Adrenal gland (tissue), 12 donors: ENCODE results near the gene TMEM258. TPM values are rescaled to one million over a fixed set of nuclear protein-coding genes. Genes with fewer than 3 reads are reported as not detected.

ENCODE experiments used
- DNase-seq, 7 donors: peaks; one replicate each; pipeline ENCODE4 v3.0.0-alpha.2; 2019 to 2020
- H3K27ac ChIP-seq, 5 donors: fragments of 200-600 bp; sonication (generic) in 4 of 5; 1 replicate in 3 of 5; 2 replicates in 2 of 5; pipeline versions ENCODE4 v1.5.1 to v1.8.0; 2016 to 2020; ENCODE audit warnings: mild to moderate bottlenecking in 1 of 5
- H3K27me3 ChIP-seq: fragments of 200-600 bp; 2 replicates; pipeline ENCODE4 v1.8.0; 2021
- H3K36me3 ChIP-seq, 2 donors: fragments of 200-600 bp; replicated peaks in 1 of 2; 1 replicate in 1 of 2; 2 replicates in 1 of 2; pipeline versions ENCODE4 v1.5.1 to v1.8.0; 2018 to 2022
- H3K4me1 ChIP-seq, 2 donors: fragments of 200-600 bp; replicated peaks in 1 of 2; 1 replicate in 1 of 2; 2 replicates in 1 of 2; pipeline versions ENCODE4 v1.5.1 to v1.8.0; 2018 to 2021
- H3K4me3 ChIP-seq, 4 donors: fragments of 200-600 bp; sonication (generic) in 3 of 4; one replicate each; pipeline ENCODE4 v1.5.1; 2016 to 2018
- H3K9me3 ChIP-seq, 3 donors: fragments of 200-600 bp; sonication (generic) in 1 of 3; replicated peaks in 1 of 3; 1 replicate in 2 of 3; 2 replicates in 1 of 3; pipeline versions ENCODE4 v1.5.1 to v1.8.0; 2016 to 2021
- CTCF ChIP-seq, 6 experiments: fragments of 450-650 bp in 4 of 6; fragments of 200-600 bp in 2 of 6; sonication (generic) in 1 of 6; IDR thresholded peaks; 1 replicate in 5 of 6; 2 replicates in 1 of 6; pipeline versions ENCODE4 v1.5.1 to v1.8.0; 2016 to 2021; ENCODE audit warnings: antibody characterized with exemption in 6 of 6, mild to moderate bottlenecking in 2 of 6, moderate library complexity in 1 of 6
- POLR2A ChIP-seq, 2 donors: fragments of 450-650 bp; IDR thresholded peaks; one replicate each; pipeline ENCODE4 v1.6.1; 2017; ENCODE audit warnings: antibody characterized with exemption in 2 of 2, mild to moderate bottlenecking in 2 of 2, moderate library complexity in 1 of 2
- WGBS, 4 donors: extraction: QIAGEN DNeasy Blood & Tissue Kit in 2 of 4; methylation state at CpG; one replicate each; pipeline versions ENCODE4 v1.1.5 to v1.1.7; 2013 to 2017; 5-methylcytosine and 5-hydroxymethylcytosine counted together
- intact Hi-C, 2 donors: fragments of 100-400 bp; cut with DNase I; formaldehyde crosslinking; loops; one replicate each; pipeline versions ENCODE4 v1.14.1 to v1.15.0; 2022 to 2023
- polyA plus RNA-seq, 3 donors: library from polyadenylated mRNA; stranded (reverse); fragments of 200-250 nt in 2 of 3; fragments of 350-450 nt in 1 of 3; fragmentation: Illumina TruSeq in 1 of 3; extraction: RNeasy Lipid Tissue Mini Kit (QIAGEN cat#74804) in 1 of 3; gene quantifications; one replicate each; pipeline ENCODE4 v1.2.3, GENCODE V29; 2013 to 2014
- total RNA-seq, 9 donors: library from RNA; depleted of rRNA in 4 of 9; stranded (reverse); fragments of >200 nt in 4 of 9; fragments of 120-200 nt in 1 of 9; fragmentation: NEBNext Ultra II Directional in 1 of 9; extraction: Animal tissue kit (Norgen Biotek cat#: 25700) in 1 of 9; gene quantifications; one replicate each; pipeline versions ENCODE4 v1.1.0 to v1.2.4, GENCODE V29; 2013 to 2023
- donor health status: healthy with polysubstance abuse.
- donor health status: Bipolar disorder and iron deficiency.
- donor health status: DM: yes; HTN: yes; CAD: no.
- donor health status: DM: no; HTN: no; CAD: no.
- donor health status: DM: no; HTN: no; CAD: no.
- donor health status: DM: yes; HTN: yes; CAD: no.

TMEM258 gene
- total and polyA plus RNA-seq, 12 donors: 22.8 to 215 (median 139) TPM

- no peak overlapping the region for H3K27ac ChIP-seq
- H3K4me1 ChIP-seq: peaks cover 0 to 11% of the 10 kb centered on the region in 2 donors
- H3K9me3 ChIP-seq: no peaks in the 10 kb centered on the region
- H3K4me3 ChIP-seq: no peak overlapping the region
- TF ChIP-seq CTCF (IDR thresholded peaks at IDR 0.05): no peak
- no peak for TF ChIP-seq POLR2A (IDR thresholded peaks at IDR 0.05)
- 86 to 99% (median 94%) methylated on average over 10 to 14 of the region's 14 CpGs for WGBS, 4 donors
- no peaks in the 10 kb centered on the region for H3K27me3 ChIP-seq
- intact Hi-C loops: loop anchor here in 1 of 2 donors (10.0 kb wide), 2 partner anchors 175 to 335 kb away; partner anchors contain the start of gene BEST1
- no peak for DNase-seq
- peaks cover 0 to 6% of the 10 kb centered on the region in 2 donors for H3K36me3 ChIP-seq
Measured at GRCh38 chr11:61779666-61780525, 12.5 kb downstream of the TMEM258 start.

GRCh38 chr11:61778920-61779650 lies 13.3 kb downstream of the TMEM258 start:
- intact Hi-C loops: no loop called here
- Histone ChIP-seq H3K36me3 (no peaks in the 10 kb centered on the region), H3K4me1 (peaks cover 0 to 11% of the 10 kb centered on the region in 2 donors), H3K9me3 (no peaks in the 10 kb centered on the region), H3K27ac (no peak overlapping the region), H3K4me3 (no peak overlapping the region), H3K27me3 (no peaks in the 10 kb centered on the region)
- no peak for DNase-seq
- no peak for TF ChIP-seq POLR2A (IDR thresholded peaks at IDR 0.05)
- TF ChIP-seq CTCF (IDR thresholded peaks at IDR 0.05): no peak
- WGBS, 4 donors: 88 to 100% (median 91%) methylated on average over 4 to 24 of the region's 24 CpGs

- Histone ChIP-seq H3K4me3 (no peak overlapping the region), H3K9me3 (no peaks in the 10 kb centered on the region), H3K27me3 (no peaks in the 10 kb centered on the region), H3K27ac (no peak overlapping the region), H3K4me1 (peaks cover 0 to 11% of the 10 kb centered on the region in 2 donors), H3K36me3 (no peaks in the 10 kb centered on the region)
- DNase-seq: no peak
- intact Hi-C loops: no loop called here
- WGBS, 4 donors: 83 to 90% (median 87%) methylated on average over 11 of the region's 11 CpGs
- TF ChIP-seq POLR2A (IDR thresholded peaks at IDR 0.05) (no peak), CTCF (IDR thresholded peaks at IDR 0.05) (no peak)
Measured at GRCh38 chr11:61778357-61778886, 14.0 kb downstream of the TMEM258 start.
